Left lobe of liver (tissue), 2 donors: ENCODE data around the gene TALDO1. TPM values are rescaled to one million over a fixed set of nuclear protein-coding genes. Genes with fewer than 3 reads are reported as not detected.

ENCODE experiments used
- ATAC-seq: fragments of 200-7000 bp; cut with Tn5 transposase; one replicate; pipeline ENCODE4 v1.9.1; 2020; ENCODE audit warnings: mild to moderate bottlenecking, moderate library complexity
- DNase-seq: peaks from one replicate; pipeline ENCODE4 v3.0.0-alpha.2; 2020; ENCODE audit warnings: low spot score
- total RNA-seq: library from RNA; stranded (reverse); gene quantifications from one replicate; pipeline ENCODE4 v1.2.1, GENCODE V29; 2021
- donor health status: DM: no; HTN: no; CAD: no; lungs with moderate emphysema.
- donor health status: DM: no; HTN: yes; CAD: no.

The TALDO1 gene
- total RNA-seq, 1 donor from 2014 or later = 147 TPM

GRCh38 chr11:778976-779954, 32.0 kb downstream of the TALDO1 start:
- no peak for ATAC-seq
- DNase-seq = peak; percentile 45

GRCh38 chr11:779955-780532, 32.8 kb downstream of the TALDO1 start:
- DNase-seq = no peak
- no peak for ATAC-seq

- DNase-seq = peak; percentile 45
- ATAC-seq = no peak
Observed at GRCh38 chr11:782264-783174, 35.3 kb downstream of the TALDO1 start.

GRCh38 chr11:783581-784015, 36.3 kb downstream of the TALDO1 start:
- DNase-seq (peak; percentile 48), ATAC-seq (no peak)

GRCh38 chr11:786235-787083, 39.2 kb downstream of the TALDO1 start:
- DNase-seq (no peak), ATAC-seq (no peak)

- DNase-seq = no peak
- no peak for ATAC-seq
Observed at GRCh38 chr11:787084-787675, 39.9 kb downstream of the TALDO1 start.

- ATAC-seq (no peak), DNase-seq (no peak)
Observed at GRCh38 chr11:788009-788640, 40.9 kb downstream of the TALDO1 start.

GRCh38 chr11:788953-789940, 42.0 kb downstream of the TALDO1 start:
- DNase-seq (no peak), ATAC-seq (peak; percentile 5)

- ATAC-seq (peak; percentile 42), DNase-seq (peak; percentile 56)
Observed at GRCh38 chr11:789943-790342, 42.7 kb downstream of the TALDO1 start, which contains the start of gene CEND1. Gene CEND1, minus strand, starts transcription at chr11:790090. Its CDS starts 1,514 bp downstream, at chr11:788576.

- DNase-seq (peak; percentile 58), ATAC-seq (peak; percentile 38)
Observed at GRCh38 chr11:790721-791564, 43.7 kb downstream of the TALDO1 start.

- DNase-seq (peak; percentile 53), ATAC-seq (no peak)
Observed at GRCh38 chr11:791658-792534, 44.6 kb downstream of the TALDO1 start.

- no peak for ATAC-seq
- peak; percentile 46 for DNase-seq
Observed at GRCh38 chr11:792535-792821, 45.2 kb downstream of the TALDO1 start.

- ATAC-seq (no peak), DNase-seq (peak; percentile 49)
Observed at GRCh38 chr11:792873-793272, 45.6 kb downstream of the TALDO1 start.

GRCh38 chr11:793556-793955, 46.3 kb downstream of the TALDO1 start:
- ATAC-seq = no peak
- DNase-seq = no peak

GRCh38 chr11:794013-794765, 46.9 kb downstream of the TALDO1 start:
- DNase-seq (no peak), ATAC-seq (no peak)
